VCaP (cell line): ENCODE data around the gene TEAD2.
"Not testable (repeated sequence)": the region's sequence is repeated elsewhere in the genome, so short reads cannot be mapped to it uniquely, and the experiment has no call there.

Source experiments
- H3K27ac ChIP-seq: fragments of 450-650 bp; 2 replicates; pipeline ENCODE4 v1.5.1; 2017
- CTCF ChIP-seq: fragments of 450-650 bp; conservative IDR thresholded peaks from 2 replicates; pipeline ENCODE4 v1.5.1; 2017; ENCODE audit warnings: mild to moderate bottlenecking, moderate library complexity

Gene TEAD2

DNA sequence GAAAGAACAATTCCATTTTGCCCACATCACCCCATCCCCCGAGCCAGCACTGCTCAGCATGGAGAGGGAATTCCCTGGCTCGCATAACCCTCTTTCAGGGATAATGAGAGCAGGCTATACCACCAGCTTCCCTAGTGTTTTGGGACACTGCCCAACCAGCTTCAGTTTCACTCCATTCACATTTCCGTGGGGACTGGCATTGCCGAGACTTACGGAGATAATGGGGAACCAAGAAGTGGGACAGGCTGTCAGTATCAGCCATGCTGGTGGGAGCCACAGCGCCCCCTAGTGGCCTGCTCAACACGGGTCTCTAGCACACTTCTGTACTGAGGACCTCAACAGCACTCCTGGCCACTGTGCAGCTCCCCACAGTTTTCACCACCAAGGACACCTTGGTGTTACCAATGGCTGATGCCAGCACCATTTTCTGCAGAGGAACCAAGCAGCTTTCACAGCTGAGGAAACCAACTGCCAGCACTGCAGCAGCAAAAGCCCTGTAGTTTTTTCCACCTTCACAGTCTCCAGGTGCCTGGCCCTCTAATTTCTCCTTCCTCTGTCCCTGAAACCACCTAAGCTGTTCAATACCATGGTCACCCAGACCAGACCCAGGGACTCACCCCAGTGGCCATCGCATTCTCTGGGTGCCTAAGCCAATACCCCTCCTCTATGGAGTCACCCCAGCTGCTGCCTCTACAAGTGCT lies 60.9 kb downstream of the TEAD2 start:
- H3K27ac ChIP-seq, result no peak overlapping the region
- peak; percentile 79 for TF ChIP-seq CTCF

DNA sequence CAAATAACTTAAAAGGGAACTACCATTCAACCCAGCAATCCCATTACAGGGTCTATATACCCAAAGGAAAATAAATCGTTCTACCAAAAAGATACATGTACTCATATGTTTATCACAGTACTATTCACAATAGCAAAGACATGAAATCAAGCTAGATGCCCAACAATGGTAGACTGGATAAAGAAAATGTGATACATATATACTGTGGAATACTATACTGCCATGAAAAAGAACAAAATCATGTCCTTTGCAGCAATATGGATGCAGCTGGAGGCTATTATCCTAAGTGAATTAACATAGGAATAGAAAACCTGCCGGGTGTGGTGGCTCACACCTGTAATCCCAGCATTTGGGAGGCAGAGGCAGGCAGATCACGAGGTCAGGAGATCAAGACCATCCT lies 63.6 kb downstream of the TEAD2 start:
- not testable (repeated sequence) for H3K27ac ChIP-seq

DNA sequence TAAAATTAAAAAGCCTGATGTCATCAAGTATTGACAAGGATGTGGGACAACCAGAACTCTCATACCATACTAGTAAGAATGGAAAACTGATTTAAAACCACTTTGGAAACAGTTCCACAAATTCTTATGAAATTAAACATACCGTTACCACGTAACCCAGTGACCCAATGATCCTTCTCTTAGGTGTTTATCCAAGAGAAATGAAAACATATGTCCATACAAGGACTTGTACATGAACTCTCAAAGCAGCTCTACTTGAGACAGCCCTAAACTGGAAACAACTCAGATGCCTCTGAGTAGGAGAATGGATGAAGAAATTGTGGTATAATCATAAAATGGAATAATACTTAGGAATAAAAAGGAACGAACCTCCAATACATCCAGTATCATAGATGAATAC lies 64.8 kb downstream of the TEAD2 start:
- H3K27ac ChIP-seq, result no peak overlapping the region
- TF ChIP-seq CTCF, result no peak

DNA sequence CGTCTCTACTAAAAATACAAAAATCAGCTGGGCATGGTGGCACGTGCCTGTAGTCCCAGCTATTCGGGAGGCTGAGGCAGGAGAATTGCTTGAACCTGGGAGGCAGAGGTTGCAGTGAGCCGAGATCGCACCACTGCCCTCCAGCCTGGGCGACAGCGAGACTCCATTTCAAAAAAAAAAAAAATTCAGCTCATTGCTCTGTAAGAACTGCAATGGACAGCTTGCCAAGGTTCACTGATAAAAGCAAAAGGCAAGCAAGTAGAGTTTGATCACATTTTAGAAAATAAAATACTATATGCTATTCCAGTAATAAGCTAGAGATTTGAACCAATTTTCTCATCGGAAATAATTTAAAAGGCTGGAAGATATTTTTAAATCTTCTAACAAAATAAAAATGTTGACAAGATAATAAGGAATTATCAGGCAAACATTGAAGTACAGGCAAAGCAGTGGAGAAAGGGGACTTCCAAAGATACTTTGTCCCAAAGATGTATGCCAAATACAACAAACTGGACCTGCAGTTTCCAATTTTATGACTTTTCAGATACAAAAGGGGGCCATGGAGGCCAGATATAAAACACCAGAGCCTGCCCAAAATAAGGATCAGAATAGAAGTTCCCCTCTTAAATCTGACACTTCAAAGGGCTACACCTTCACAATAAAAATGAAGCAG lies 66.9 kb downstream of the TEAD2 start:
- no peak overlapping the region for H3K27ac ChIP-seq

DNA sequence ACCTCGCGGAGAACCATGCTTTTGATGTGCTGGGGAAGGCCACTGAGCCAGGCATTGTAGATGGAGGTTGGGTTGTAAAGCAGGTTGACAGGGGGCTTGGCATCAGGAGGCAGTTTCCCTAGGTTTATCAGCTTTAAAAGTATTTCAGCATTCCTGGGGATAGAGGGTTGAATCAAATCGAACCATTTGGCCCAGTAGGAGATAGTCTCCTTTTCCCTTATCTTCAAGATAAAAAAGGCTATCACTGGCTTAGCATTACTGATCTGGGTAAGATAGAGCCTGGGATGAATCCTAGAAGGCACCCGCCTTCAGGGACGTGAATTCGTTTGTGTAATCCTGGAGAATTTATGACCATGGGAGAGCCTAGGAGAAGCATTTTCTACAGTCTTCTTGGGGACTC lies 67.8 kb downstream of the TEAD2 start:
- H3K27ac ChIP-seq, result no peak overlapping the region
- no peak for TF ChIP-seq CTCF

More for the DNA sequence above, 66.9 kb downstream of the TEAD2 start:
- no peak for TF ChIP-seq CTCF
